ENCODE data around the gene MVP.

GRCh38 chr16:29854520-29855100 lies 34.3 kb downstream of the MVP start:
- no peak for TF ChIP-seq CTCF (IDR thresholded peaks at IDR 0.05)
- TF ChIP-seq POLR2A (IDR thresholded peaks at IDR 0.05) = no peak
